HG03378 (cell line): ENCODE data around the gene KCNC4.

ENCODE experiments used
- ATAC-seq: cut with Tn5 transposase; IDR thresholded peaks from one replicate; pipeline ENCODE4 v1.9.1; 2021; ENCODE audit warnings: mild to moderate bottlenecking, moderate library complexity; ENCODE audit not compliant: unreplicated experiment

Gene KCNC4

DNA sequence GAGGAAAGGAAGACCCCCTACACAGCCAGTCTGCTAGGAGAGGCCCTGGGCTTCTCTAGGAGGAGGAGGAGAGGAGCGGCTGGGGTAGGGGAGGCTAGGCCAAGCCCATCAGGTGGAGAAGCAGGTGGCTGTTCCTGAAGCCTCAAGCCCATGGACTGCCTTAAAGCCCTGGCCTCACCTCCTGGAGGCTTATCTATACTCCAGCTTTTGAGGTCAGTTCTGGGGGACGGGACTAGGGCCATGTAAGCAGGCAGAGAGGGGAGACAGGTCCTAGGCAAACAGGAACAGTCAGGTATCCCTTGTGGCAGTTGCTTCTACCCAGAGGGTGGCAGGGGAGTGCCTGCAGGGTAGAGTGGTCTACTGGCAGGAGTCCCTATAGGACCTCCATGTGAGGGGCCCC lies 40.6 kb downstream of the KCNC4 start:
- no peak for ATAC-seq

DNA sequence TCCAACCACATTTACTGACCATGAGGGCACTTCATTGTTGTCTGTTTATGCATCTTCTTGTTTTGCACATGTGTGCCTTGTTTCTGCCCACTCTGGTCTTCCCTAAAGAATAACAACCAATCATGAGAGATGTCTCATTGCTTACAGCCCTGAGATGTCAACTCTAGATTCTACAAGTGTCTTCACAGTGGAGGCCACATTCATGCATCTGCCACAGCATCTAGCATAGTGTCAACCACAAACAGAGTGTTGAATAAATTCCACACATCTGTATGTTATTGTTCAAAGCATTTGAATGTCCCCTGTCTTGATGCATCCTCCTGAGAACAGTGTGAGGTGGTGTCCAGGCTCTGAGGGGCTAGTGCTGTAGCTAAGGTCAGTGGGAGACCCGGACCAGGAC lies 43.1 kb downstream of the KCNC4 start:
- ATAC-seq, result no peak

GRCh38 chr1:110254604-110255391 lies 44.7 kb downstream of the KCNC4 start:
- ATAC-seq, result no peak

DNA sequence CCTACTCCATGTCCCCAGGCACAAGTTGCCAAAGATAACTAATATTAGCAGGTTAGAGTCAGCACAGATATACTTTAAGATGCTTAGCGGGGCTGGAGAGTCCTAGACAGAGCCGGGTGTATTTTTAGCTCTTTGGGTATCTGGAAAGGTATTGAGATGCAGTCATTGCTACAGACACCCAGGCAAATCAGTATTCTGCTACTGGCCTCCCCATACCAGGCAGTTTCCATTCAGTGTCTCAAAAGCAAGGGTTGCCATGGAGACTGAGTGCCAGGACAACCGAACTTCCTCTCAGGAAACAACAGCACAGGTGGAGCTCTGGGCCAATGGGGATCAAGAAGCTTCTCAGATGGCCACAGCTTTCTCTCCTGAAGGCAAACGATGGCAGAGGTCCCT lies 45.3 kb downstream of the KCNC4 start:
- no peak for ATAC-seq

DNA sequence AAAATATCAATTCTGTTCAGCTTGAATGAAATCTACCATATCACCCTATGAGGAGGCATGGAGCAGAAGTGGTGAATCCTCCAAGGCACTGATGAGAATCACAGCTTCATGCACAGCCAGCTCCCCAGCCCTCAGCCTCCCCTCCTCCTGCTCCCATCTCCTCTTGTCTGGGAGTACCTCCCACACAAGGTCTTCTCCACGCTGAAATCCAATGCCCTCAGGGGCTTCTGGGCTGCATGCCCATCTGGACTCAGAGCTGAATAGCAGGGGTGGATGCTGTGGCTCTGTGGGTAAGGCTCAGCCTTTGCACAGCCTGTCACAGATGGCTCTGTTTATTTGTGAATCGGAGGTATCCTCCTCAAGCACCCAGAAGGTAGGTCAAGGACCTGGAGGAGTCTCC lies 48.6 kb downstream of the KCNC4 start:
- ATAC-seq, result no peak

GRCh38 chr1:110259770-110260169 lies 49.7 kb downstream of the KCNC4 start:
- no peak for ATAC-seq
